ENCODE measurements around the gene VAV3. TPM values are rescaled to one million over a fixed set of nuclear protein-coding genes. Genes with fewer than 3 reads are reported as not detected.

VAV3 gene
- polyA plus RNA-seq, 1 of the 3 experiments (the other 2 are of a cell fraction), result not detected

DNA sequence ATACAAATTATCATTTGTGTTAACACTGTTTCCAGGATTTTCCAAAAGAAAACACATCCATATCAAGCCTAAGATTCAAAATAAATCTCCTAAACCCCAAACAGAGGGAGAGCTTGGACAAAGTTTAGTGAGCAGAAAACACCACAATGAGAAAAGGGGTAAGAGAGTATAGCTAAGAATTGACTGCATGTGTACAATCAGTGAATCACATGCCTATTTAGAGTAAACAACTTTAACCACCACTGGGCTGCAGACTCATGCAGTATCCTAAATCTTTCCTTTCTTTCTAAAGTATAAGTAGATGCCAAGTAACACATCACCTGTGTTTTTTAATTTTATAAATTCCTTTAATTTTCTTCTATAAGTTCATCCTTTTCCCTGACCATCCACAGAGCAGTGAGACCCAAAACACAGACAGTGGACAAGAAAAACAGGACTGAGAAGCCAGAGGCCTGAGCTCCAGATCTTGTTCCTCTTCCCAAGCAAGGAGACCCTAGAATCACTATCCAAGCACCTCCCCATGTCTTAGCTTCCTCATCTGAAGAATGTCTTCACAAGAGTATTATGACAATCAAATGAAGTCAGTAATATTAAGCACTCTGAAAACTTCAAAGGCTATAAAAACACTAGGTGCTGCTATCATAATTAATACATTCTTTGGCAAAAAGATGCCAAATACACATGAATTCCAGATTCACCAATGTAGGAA lies 93.1 kb downstream of the VAV3 start (continued):
- TF ChIP-seq, protein P1, sequence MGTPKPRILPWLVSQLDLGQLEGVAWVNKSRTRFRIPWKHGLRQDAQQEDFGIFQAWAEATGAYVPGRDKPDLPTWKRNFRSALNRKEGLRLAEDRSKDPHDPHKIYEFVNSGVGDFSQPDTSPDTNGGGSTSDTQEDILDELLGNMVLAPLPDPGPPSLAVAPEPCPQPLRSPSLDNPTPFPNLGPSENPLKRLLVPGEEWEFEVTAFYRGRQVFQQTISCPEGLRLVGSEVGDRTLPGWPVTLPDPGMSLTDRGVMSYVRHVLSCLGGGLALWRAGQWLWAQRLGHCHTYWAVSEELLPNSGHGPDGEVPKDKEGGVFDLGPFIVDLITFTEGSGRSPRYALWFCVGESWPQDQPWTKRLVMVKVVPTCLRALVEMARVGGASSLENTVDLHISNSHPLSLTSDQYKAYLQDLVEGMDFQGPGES (IDR thresholded peaks at IDR 0.05; ENCODE audit: low read depth, low read length), result no peak
- no peak for TF ChIP-seq SIN3A (IDR thresholded peaks at IDR 0.05; ENCODE audit: borderline replicate concordance, low read depth, low read length)
- no peak for TF ChIP-seq FOXM1 (IDR thresholded peaks at IDR 0.05; ENCODE audit: low read depth)
- no peak for TF ChIP-seq TEAD4 (IDR thresholded peaks at IDR 0.05; ENCODE audit: borderline replicate concordance, insufficient read depth)
- no peak for TF ChIP-seq JUND (IDR thresholded peaks at IDR 0.05)
- no peak for TF ChIP-seq ELF1 (IDR thresholded peaks at IDR 0.05)
- no peak for TF ChIP-seq SMC3 (IDR thresholded peaks at IDR 0.05; ENCODE audit: low read depth, low read length)

DNA sequence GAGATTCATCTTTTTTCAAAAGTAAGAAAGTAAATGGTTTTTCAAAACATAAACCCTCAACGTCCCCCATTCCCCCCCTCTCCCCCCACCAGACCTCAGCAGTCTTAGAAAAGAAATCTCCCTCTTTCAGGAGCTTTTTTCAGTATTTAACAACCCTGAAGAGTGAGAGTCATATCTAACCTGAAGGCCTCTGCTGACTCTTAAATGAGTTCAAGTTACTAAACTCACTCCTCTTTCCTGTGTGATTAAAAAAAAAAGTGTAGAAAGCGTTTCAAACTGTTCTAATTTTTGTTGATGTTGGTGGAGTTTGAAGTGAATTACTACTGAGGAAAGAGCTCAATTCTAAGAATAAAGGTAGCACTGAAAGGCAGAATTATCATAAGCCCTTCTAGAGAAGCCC lies 93.7 kb downstream of the VAV3 start:
- WGBS (ENCODE audit: low lambda C conversion rate), result 27% methylated on average over 2 of the region's 2 CpGs
- H3K4me3 ChIP-seq (ENCODE audit: low read depth in 2 of 2, low read length in 1 of 2), result no peak overlapping the region
- H3K36me3 ChIP-seq (replicated peaks in 1 of 2; ENCODE audit: control insufficient read depth in 1 of 2, insufficient read depth in 2 of 2, low read length in 1 of 2), result no peaks in the 10 kb centered on the region
- DNase-seq, result no peak
- H3F3A ChIP-seq (replicated peaks; ENCODE audit: insufficient read depth), result no peaks in the 10 kb centered on the region
- H3K79me2 ChIP-seq (ENCODE audit: insufficient read depth), result no peaks in the 10 kb centered on the region
- H3K4me1 ChIP-seq (ENCODE audit: control insufficient read depth in 1 of 2, insufficient read depth in 2 of 2, low read depth in 1 of 2, low read length in 1 of 2), result no peaks in the 10 kb centered on the region
- no peaks in the 10 kb centered on the region for H3K9me3 ChIP-seq
- TF ChIP-seq RCOR1 (IDR thresholded peaks at IDR 0.05; ENCODE audit: low read length), result no peak
- TF ChIP-seq, protein P2, sequence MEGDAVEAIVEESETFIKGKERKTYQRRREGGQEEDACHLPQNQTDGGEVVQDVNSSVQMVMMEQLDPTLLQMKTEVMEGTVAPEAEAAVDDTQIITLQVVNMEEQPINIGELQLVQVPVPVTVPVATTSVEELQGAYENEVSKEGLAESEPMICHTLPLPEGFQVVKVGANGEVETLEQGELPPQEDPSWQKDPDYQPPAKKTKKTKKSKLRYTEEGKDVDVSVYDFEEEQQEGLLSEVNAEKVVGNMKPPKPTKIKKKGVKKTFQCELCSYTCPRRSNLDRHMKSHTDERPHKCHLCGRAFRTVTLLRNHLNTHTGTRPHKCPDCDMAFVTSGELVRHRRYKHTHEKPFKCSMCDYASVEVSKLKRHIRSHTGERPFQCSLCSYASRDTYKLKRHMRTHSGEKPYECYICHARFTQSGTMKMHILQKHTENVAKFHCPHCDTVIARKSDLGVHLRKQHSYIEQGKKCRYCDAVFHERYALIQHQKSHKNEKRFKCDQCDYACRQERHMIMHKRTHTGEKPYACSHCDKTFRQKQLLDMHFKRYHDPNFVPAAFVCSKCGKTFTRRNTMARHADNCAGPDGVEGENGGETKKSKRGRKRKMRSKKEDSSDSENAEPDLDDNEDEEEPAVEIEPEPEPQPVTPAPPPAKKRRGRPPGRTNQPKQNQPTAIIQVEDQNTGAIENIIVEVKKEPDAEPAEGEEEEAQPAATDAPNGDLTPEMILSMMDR (IDR thresholded peaks at IDR 0.05), result no peak
- TF ChIP-seq POLR2AphosphoS5 (IDR thresholded peaks at IDR 0.05; ENCODE audit: low read depth, low read length), result no peak
- no peak for TF ChIP-seq SIN3A (IDR thresholded peaks at IDR 0.05; ENCODE audit: borderline replicate concordance, low read depth, low read length)
- TF ChIP-seq, protein P3, sequence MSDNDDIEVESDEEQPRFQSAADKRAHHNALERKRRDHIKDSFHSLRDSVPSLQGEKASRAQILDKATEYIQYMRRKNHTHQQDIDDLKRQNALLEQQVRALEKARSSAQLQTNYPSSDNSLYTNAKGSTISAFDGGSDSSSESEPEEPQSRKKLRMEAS (IDR thresholded peaks at IDR 0.05; ENCODE audit: low read depth), result no peak
- TF ChIP-seq JUND (IDR thresholded peaks at IDR 0.05), result no peak
- TF ChIP-seq, protein P4, sequence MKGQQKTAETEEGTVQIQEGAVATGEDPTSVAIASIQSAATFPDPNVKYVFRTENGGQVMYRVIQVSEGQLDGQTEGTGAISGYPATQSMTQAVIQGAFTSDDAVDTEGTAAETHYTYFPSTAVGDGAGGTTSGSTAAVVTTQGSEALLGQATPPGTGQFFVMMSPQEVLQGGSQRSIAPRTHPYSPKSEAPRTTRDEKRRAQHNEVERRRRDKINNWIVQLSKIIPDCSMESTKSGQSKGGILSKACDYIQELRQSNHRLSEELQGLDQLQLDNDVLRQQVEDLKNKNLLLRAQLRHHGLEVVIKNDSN (IDR thresholded peaks at IDR 0.05; ENCODE audit: borderline replicate concordance, low read depth), result no peak
- TF ChIP-seq RFX5 (IDR thresholded peaks at IDR 0.05; ENCODE audit: low read length), result no peak
- no peak for TF ChIP-seq YY1 (IDR thresholded peaks at IDR 0.05; ENCODE audit: low read depth)
- no peak for TF ChIP-seq CHD2 (IDR thresholded peaks at IDR 0.05; ENCODE audit: low read length, partially characterized antibody)
- TF ChIP-seq, protein P5, sequence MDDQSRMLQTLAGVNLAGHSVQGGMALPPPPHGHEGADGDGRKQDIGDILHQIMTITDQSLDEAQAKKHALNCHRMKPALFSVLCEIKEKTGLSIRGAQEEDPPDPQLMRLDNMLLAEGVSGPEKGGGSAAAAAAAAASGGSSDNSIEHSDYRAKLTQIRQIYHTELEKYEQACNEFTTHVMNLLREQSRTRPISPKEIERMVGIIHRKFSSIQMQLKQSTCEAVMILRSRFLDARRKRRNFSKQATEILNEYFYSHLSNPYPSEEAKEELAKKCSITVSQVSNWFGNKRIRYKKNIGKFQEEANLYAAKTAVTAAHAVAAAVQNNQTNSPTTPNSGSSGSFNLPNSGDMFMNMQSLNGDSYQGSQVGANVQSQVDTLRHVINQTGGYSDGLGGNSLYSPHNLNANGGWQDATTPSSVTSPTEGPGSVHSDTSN (IDR thresholded peaks at IDR 0.05), result no peak
- TF ChIP-seq RXRA (IDR thresholded peaks at IDR 0.05; ENCODE audit: borderline replicate concordance, low read depth), result no peak
- ChIA-PET CTCF (interaction anchor here (0.8 kb wide), 2 partner anchors 15 to 255 kb away, joined by 3 read pairs; no protein-coding TSS in a partner anchor), POLR2A (no interaction called here)
- H3K4me2 ChIP-seq, result no peak overlapping the region
- H4K20me1 ChIP-seq (ENCODE audit: insufficient read depth), result no peaks in the 10 kb centered on the region
- no peak overlapping the region for H3K9ac ChIP-seq
- H3K27ac ChIP-seq (ENCODE audit: low read depth in 2 of 2, low read length in 1 of 2), result no peak overlapping the region
- no peak overlapping the region for H2AFZ ChIP-seq (ENCODE audit: low read depth)
- no peaks in the 10 kb centered on the region for H3K9me2 ChIP-seq
- H3K27me3 ChIP-seq (ENCODE audit: insufficient read depth), result no peaks in the 10 kb centered on the region
